ENCODE data around the gene APOL1.

GRCh38 chr22:36267058-36267457 is 14.1 kb downstream of the APOL1 start:
- TF ChIP-seq POLR2A (IDR thresholded peaks at IDR 0.05) (no peak), CTCF (IDR thresholded peaks at IDR 0.05) (no peak)

All from upper lobe of left lung (tissue), 4 donors.